HG03558 (cell line): ENCODE data around the gene OR2B6.
"Not testable (repeated sequence)": the region's sequence is repeated elsewhere in the genome, so short reads cannot be mapped to it uniquely, and the experiment has no call there.

ENCODE experiments used
- ATAC-seq: cut with Tn5 transposase; IDR thresholded peaks from one replicate; pipeline ENCODE4 v1.9.1; 2021; ENCODE audit warnings: moderate number of reproducible peaks; ENCODE audit not compliant: unreplicated experiment; ENCODE audit errors: extremely low read depth

OR2B6 gene

DNA sequence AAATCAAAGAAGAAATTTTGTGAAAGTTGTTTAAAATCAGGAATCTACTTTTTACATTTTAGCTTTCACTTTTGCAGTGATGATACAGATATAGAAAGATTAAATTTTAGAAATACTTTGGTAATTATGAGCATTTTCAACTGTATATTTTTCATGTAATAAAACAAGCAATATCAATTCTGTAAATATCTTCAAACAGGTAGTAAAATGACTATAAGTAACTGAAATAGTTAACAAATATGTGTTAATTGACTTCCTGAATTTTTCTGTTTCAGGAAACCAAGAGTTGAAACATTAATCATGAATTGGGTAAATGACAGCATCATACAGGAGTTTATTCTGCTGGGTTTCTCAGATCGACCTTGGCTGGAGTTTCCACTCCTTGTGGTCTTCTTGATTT is at the start of gene OR2B6:
Gene OR2B6 (plus strand): TSS at position 301 of the 400 bp plus-strand sequence. CDS start 0 bp downstream, at position 301.
- ATAC-seq: no peak

DNA sequence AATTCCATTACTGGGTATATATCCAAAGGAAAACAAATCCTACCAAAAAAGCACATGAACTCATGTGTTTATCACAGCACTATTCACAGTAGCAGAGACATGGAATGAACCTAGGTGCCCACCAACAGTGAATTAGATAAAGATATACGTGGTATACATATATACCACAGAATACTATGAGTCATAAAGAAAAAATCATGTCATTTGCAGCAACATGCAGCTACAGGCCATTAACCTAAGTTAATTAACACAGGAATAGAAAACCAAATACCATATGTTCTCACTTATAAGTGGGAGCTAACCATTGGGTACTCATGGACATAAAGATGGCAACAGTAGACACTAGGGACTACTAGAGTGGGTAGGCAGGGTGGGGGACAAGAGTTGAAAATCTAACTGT is 49.0 kb upstream of the OR2B6 start:
- no peak for ATAC-seq

- ATAC-seq: no peak
These were observed 45.0 kb upstream of the OR2B6 start, which contains the start of gene OR2B2 for GRCh38 chr6:27911956-27912446. OR2B2 (minus strand) TSS chr6:27912396; CDS start chr6:27912319, 77 bp downstream.

- no peak for ATAC-seq
These were observed 34.1 kb upstream of the OR2B6 start for GRCh38 chr6:27922949-27923348.

GRCh38 chr6:27924179-27924578 is 32.9 kb upstream of the OR2B6 start:
- no peak for ATAC-seq

GRCh38 chr6:27928041-27928440 is 29.0 kb upstream of the OR2B6 start:
- ATAC-seq: not testable (repeated sequence)

- not testable (repeated sequence) for ATAC-seq
These were observed 27.1 kb upstream of the OR2B6 start for GRCh38 chr6:27929930-27930329.

DNA sequence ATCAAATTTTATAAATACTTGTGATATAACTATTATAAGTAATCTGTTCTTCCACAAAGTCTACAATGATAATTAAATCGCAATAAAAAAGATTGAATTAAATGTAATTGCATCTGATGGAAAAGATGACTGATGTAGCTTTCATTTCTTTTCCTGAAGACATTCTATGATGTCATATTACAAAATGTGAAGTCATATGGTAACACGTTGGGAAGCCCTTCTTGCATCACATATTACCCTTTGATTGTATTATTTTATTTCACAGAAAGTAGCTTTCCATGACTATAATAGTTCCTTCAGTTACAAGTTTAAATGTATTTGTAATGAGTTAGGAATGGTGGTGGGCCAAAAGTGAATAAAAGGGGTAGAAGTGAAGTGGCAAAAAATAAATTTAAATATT is 25.8 kb upstream of the OR2B6 start:
- ATAC-seq: no peak

DNA sequence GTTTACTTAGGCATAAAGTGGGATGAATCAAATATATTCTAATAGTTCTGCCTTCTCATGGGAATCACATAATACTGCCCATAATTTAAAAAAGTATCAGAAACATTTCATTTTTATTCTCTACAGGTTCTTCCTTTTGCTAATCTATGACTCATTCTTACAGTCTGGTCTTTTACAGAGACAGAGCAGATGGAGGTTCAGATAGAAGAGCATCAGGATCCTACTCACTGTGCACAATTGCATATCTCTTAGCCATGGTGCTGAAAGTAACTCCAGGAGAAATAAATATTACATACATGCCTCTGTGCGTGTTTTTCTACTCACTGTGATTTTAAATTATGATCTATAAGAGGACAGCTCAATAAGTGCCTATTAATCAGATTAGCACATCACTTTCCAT is 16.3 kb upstream of the OR2B6 start:
- no peak for ATAC-seq

GRCh38 chr6:27943072-27943471 is 14.0 kb upstream of the OR2B6 start:
- not testable (repeated sequence) for ATAC-seq

GRCh38 chr6:27948237-27948636 is 8.8 kb upstream of the OR2B6 start:
- no peak for ATAC-seq

DNA sequence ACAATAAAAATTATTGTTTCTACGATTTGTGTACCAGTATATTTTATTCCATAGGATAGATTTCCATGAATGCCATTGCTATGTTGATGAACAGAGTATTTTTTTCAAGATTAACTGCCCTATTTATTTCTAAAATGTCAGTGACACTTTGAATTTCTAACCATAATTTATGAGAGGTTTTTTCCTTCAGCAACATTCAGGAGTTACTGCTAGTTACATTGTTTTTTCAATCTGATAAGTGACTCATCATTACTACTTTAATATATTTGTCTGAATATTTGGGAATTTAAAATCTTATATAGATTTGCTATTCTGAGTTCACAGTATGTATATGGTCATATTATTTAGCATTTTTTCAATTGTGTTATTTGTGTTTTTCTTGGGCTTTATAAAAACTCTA is 6.0 kb upstream of the OR2B6 start:
- ATAC-seq: no peak

- no peak for ATAC-seq
These were observed 475 bp downstream of the OR2B6 start for GRCh38 chr6:27957516-27957915.

GRCh38 chr6:27962506-27962905 is 5.5 kb downstream of the OR2B6 start:
- no peak for ATAC-seq

- ATAC-seq: no peak
These were observed 9.0 kb downstream of the OR2B6 start for GRCh38 chr6:27966044-27966443.

GRCh38 chr6:27966816-27967426 is 9.9 kb downstream of the OR2B6 start:
- ATAC-seq: no peak

DNA sequence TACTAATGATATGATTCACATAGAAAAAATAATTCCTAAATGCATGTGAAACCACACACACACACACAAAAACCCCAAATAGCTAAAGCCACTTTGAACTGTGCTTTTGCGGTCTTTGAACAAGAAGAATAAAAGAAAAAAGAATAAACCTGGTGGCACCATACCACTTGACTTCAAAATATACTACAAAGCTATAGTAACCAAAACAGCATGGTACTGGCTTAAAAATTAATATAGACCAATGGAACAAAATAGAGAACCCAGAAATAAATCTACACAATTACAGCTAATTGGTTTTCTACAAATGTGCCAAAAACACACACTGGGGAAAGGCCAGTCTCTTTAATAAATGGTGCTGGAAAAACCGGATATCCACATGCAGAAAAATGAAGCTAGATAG is 13.4 kb downstream of the OR2B6 start:
- no peak for ATAC-seq

GRCh38 chr6:27972750-27973149 is 15.7 kb downstream of the OR2B6 start:
- no peak for ATAC-seq

- no peak for ATAC-seq
These were observed 20.3 kb downstream of the OR2B6 start for GRCh38 chr6:27977387-27977786.

GRCh38 chr6:27978705-27979104 is 21.7 kb downstream of the OR2B6 start:
- ATAC-seq: no peak

DNA sequence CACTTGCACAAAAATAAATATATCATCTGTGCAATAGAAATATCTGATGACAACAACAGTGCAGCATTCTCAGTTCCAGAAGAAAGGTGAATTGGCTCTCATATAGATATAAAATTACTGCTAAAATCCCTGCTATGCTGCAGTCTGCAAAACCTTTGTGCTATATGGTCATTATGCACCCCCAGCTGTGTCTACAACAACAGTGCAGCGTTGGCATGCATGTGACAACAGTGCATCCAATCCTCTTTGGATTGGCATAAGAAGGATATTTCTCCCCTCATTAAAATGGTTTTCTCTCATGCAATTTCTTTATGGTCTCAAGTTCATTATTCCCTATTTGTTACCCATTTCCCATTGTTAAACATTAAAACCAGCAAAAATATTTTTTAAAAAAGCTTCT is 23.1 kb downstream of the OR2B6 start:
- ATAC-seq: no peak

- ATAC-seq: no peak
These were observed 30.1 kb downstream of the OR2B6 start for GRCh38 chr6:27986928-27987725.
